Muscle of leg (tissue), 11 donors: Measurements from ENCODE around the gene RGCC. TPM values are rescaled to one million over a fixed set of nuclear protein-coding genes. Genes with fewer than 3 reads are reported as not detected.

ENCODE experiments used
- DNase-seq: peaks from one replicate; pipeline ENCODE4 v3.0.0; 2013
- H3K27ac ChIP-seq: one replicate; pipeline ENCODE4 v1.5.1; 2013; ENCODE audit warnings: mild to moderate bottlenecking, low read length, control low read depth
- H3K27me3 ChIP-seq: one replicate; pipeline ENCODE4 v1.6.1; 2013; ENCODE audit warnings: low read length; ENCODE audit not compliant: control insufficient read depth, insufficient read depth
- H3K36me3 ChIP-seq: one replicate; pipeline ENCODE4 v1.6.1; 2013; ENCODE audit warnings: low read length; ENCODE audit not compliant: control insufficient read depth, insufficient read depth
- H3K4me1 ChIP-seq: one replicate; pipeline ENCODE4 v1.6.1; 2013; ENCODE audit warnings: low read length; ENCODE audit not compliant: control insufficient read depth, insufficient read depth
- H3K4me3 ChIP-seq: one replicate; pipeline ENCODE4 v1.5.1; 2013; ENCODE audit warnings: low read length, control low read depth
- H3K9me3 ChIP-seq: replicated peaks from 2 replicates; pipeline ENCODE4 v1.6.1; 2013; ENCODE audit warnings: low read depth, low read length; ENCODE audit not compliant: control insufficient read depth
- WGBS: methylation state at CpG from one replicate; pipeline ENCODE4 v1.1.5; 2013; ENCODE audit warnings: missing lambda C conversion rate; ENCODE audit not compliant: insufficient coverage; 5-methylcytosine and 5-hydroxymethylcytosine counted together
- polyA plus RNA-seq, 8 donors: library from polyadenylated mRNA; unstranded; fragments of 120-200 nt; gene quantifications; one replicate each; pipeline versions ENCODE4 v1.2.1 to v1.2.3, GENCODE V29; 2013; ENCODE audit warnings: inconsistent platforms in 1 of 8, low replicate concordance in 1 of 8; ENCODE audit not compliant: insufficient read length in 8 of 8, insufficient read depth in 1 of 8
- total RNA-seq: library from RNA; stranded (reverse); fragments of 120-200 nt; gene quantifications from one replicate; pipeline ENCODE4 v1.2.4, GENCODE V29; 2013

The RGCC gene
- total and polyA plus RNA-seq, 9 donors = 17.7 to 29.8 (median 24.6) TPM

GRCh38 chr13:41459432-41460073, 2.2 kb downstream of the RGCC start:
- 64% methylated on average over 5 of the region's 7 CpGs for WGBS
- peak overlapping the region; percentile 72 for H3K27ac ChIP-seq

GRCh38 chr13:41460074-41460465, 2.7 kb downstream of the RGCC start:
- DNase-seq = peak; percentile 51
- peaks cover 35% of the 10 kb centered on the region for H3K27me3 ChIP-seq

More at GRCh38 chr13:41459432-41460073, 2.2 kb downstream of the RGCC start:
- peaks cover 32% of the 10 kb centered on the region for H3K4me1 ChIP-seq
- H3K36me3 ChIP-seq = peaks cover 3% of the 10 kb centered on the region
- peak; percentile 45 for DNase-seq
- H3K4me3 ChIP-seq = peak overlapping the region; percentile 61
- peaks cover 35% of the 10 kb centered on the region for H3K27me3 ChIP-seq
- H3K9me3 ChIP-seq = no peaks in the 10 kb centered on the region

GRCh38 chr13:41460930-41461329, 3.6 kb downstream of the RGCC start:
- Histone ChIP-seq H3K4me3 (peak overlapping the region; percentile 61), H3K9me3 (no peaks in the 10 kb centered on the region), H3K27ac (no peak overlapping the region), H3K27me3 (peaks cover 30% of the 10 kb centered on the region), H3K36me3 (peaks cover 8% of the 10 kb centered on the region), H3K4me1 (peaks cover 38% of the 10 kb centered on the region)
- DNase-seq = no peak
- WGBS = no CpG with 5 or more reads among the region's 2 CpGs

More at GRCh38 chr13:41460074-41460465, 2.7 kb downstream of the RGCC start:
- no peaks in the 10 kb centered on the region for H3K9me3 ChIP-seq
- 60% methylated on average over 1 of the region's 2 CpGs for WGBS
- peak overlapping the region; percentile 61 for H3K4me3 ChIP-seq
- peak overlapping the region; percentile 51 for H3K27ac ChIP-seq
- peaks cover 8% of the 10 kb centered on the region for H3K36me3 ChIP-seq
- H3K4me1 ChIP-seq = peaks cover 36% of the 10 kb centered on the region

GRCh38 chr13:41461527-41462139, 4.3 kb downstream of the RGCC start:
- WGBS = 100% methylated on average over 1 of the region's 3 CpGs
- peaks cover 8% of the 10 kb centered on the region for H3K36me3 ChIP-seq

GRCh38 chr13:41462427-41462826, 5.1 kb downstream of the RGCC start:
- H3K27ac ChIP-seq = peak overlapping the region; percentile 13
- H3K4me1 ChIP-seq = peaks cover 32% of the 10 kb centered on the region
- WGBS = 95% methylated on average over 5 of the region's 6 CpGs
- no peak for DNase-seq
- peaks cover 15% of the 10 kb centered on the region for H3K27me3 ChIP-seq
- H3K9me3 ChIP-seq = no peaks in the 10 kb centered on the region
- H3K4me3 ChIP-seq = no peak overlapping the region
- peaks cover 8% of the 10 kb centered on the region for H3K36me3 ChIP-seq

More at GRCh38 chr13:41461527-41462139, 4.3 kb downstream of the RGCC start:
- peaks cover 22% of the 10 kb centered on the region for H3K27me3 ChIP-seq
- H3K4me1 ChIP-seq = peaks cover 37% of the 10 kb centered on the region
- no peak overlapping the region for H3K27ac ChIP-seq
- no peak overlapping the region for H3K4me3 ChIP-seq
- DNase-seq = no peak
- H3K9me3 ChIP-seq = no peaks in the 10 kb centered on the region

- no peaks in the 10 kb centered on the region for H3K27me3 ChIP-seq
- WGBS = 81% methylated on average over 8 of the region's 11 CpGs
- H3K27ac ChIP-seq = peak overlapping the region; percentile 79
- peaks cover 13% of the 10 kb centered on the region for H3K36me3 ChIP-seq
- H3K4me3 ChIP-seq = no peak overlapping the region
- DNase-seq = peak; percentile 30
- H3K4me1 ChIP-seq = peaks cover 25% of the 10 kb centered on the region
- no peaks in the 10 kb centered on the region for H3K9me3 ChIP-seq
These were observed 6.7 kb downstream of the RGCC start for GRCh38 chr13:41463838-41464602.

- H3K4me1 ChIP-seq = peaks cover 23% of the 10 kb centered on the region
- peak; percentile 74 for DNase-seq
- H3K27me3 ChIP-seq = no peaks in the 10 kb centered on the region
- H3K4me3 ChIP-seq = no peak overlapping the region
- H3K36me3 ChIP-seq = peaks cover 18% of the 10 kb centered on the region
- H3K9me3 ChIP-seq = no peaks in the 10 kb centered on the region
- 80% methylated on average over 1 of the region's 4 CpGs for WGBS
- peak overlapping the region; percentile 79 for H3K27ac ChIP-seq
These were observed 8.0 kb downstream of the RGCC start for GRCh38 chr13:41465241-41465847.

- H3K36me3 ChIP-seq = peaks cover 18% of the 10 kb centered on the region
- no peak for DNase-seq
- no peaks in the 10 kb centered on the region for H3K9me3 ChIP-seq
- no peaks in the 10 kb centered on the region for H3K27me3 ChIP-seq
- H3K4me3 ChIP-seq = no peak overlapping the region
- H3K27ac ChIP-seq = peak overlapping the region; percentile 49
- peaks cover 23% of the 10 kb centered on the region for H3K4me1 ChIP-seq
- 85% methylated on average over 1 of the region's 1 CpG for WGBS
These were observed 8.6 kb downstream of the RGCC start for GRCh38 chr13:41465898-41466320.

- H3K9me3 ChIP-seq = no peaks in the 10 kb centered on the region
- peaks cover 20% of the 10 kb centered on the region for H3K36me3 ChIP-seq
- no peaks in the 10 kb centered on the region for H3K27me3 ChIP-seq
- no peak overlapping the region for H3K4me3 ChIP-seq
- WGBS = 20% methylated on average over 1 of the region's 2 CpGs
- peak; percentile 70 for DNase-seq
- H3K27ac ChIP-seq = peak overlapping the region; percentile 25
- peaks cover 23% of the 10 kb centered on the region for H3K4me1 ChIP-seq
These were observed 10.1 kb downstream of the RGCC start for GRCh38 chr13:41467425-41467945.
